Smooth muscle cell (in vitro differentiated cells): ENCODE data around the gene ITPRIPL1. TPM values are rescaled to one million over a fixed set of nuclear protein-coding genes. Genes with fewer than 3 reads are reported as not detected.

Experiments
- DNase-seq: peaks from one replicate; lab custom pipeline; 2025; ENCODE audit not compliant: unreplicated experiment; lab: John Stamatoyannopoulos, UW
- H2AFZ ChIP-seq: fragments of 200-600 bp; sonication (generic); 2 replicates; pipeline ENCODE4 v1.6.0; 2016; ENCODE audit warnings: antibody characterized with exemption, low read depth, mild to moderate bottlenecking
- H3F3A ChIP-seq: fragments of 200-600 bp; sonication (generic); 2 replicates; pipeline ENCODE4 v1.6.0; 2017; ENCODE audit warnings: antibody characterized with exemption, low read depth
- H3K27ac ChIP-seq: fragments of 200-600 bp; sonication (generic); 2 replicates; pipeline ENCODE4 v1.5.1; 2016; ENCODE audit warnings: low read depth, mild to moderate bottlenecking
- H3K27me3 ChIP-seq: fragments of 200-600 bp; sonication (generic); 2 replicates; pipeline ENCODE4 v1.6.1; 2016; ENCODE audit warnings: low read depth, mild to moderate bottlenecking
- H3K36me3 ChIP-seq: fragments of 200-600 bp; sonication (generic); 2 replicates; pipeline ENCODE4 v1.5.1; 2016; ENCODE audit warnings: low read depth
- H3K4me1 ChIP-seq: fragments of 200-600 bp; sonication (generic); 2 replicates; pipeline ENCODE4 v1.5.1; 2016; ENCODE audit warnings: low read depth
- H3K4me2 ChIP-seq: fragments of 200-600 bp; sonication (generic); 2 replicates; pipeline ENCODE4 v1.6.0; 2016; ENCODE audit warnings: mild to moderate bottlenecking
- H3K4me3 ChIP-seq: fragments of 200-600 bp; sonication (generic); 2 replicates; pipeline ENCODE4 v1.5.1; 2016; ENCODE audit warnings: mild to moderate bottlenecking
- H3K79me2 ChIP-seq: fragments of 200-600 bp; sonication (generic); 2 replicates; pipeline ENCODE4 v1.6.0; 2016; ENCODE audit warnings: low read depth, mild to moderate bottlenecking
- H3K9ac ChIP-seq: fragments of 200-600 bp; sonication (generic); 2 replicates; pipeline ENCODE4 v1.6.0; 2016; ENCODE audit warnings: low read depth
- H3K9me3 ChIP-seq: fragments of 200-600 bp; sonication (generic); replicated peaks from 2 replicates; pipeline ENCODE4 v1.5.1; 2016; ENCODE audit warnings: low read depth
- H4K20me1 ChIP-seq: fragments of 200-600 bp; sonication (generic); 2 replicates; pipeline ENCODE4 v1.6.0; 2016; ENCODE audit warnings: low read depth
- CTCF ChIP-seq: fragments of 200-600 bp; sonication (generic); IDR thresholded peaks from 2 replicates; pipeline ENCODE4 v1.5.1; 2017; ENCODE audit warnings: borderline replicate concordance, mild to moderate bottlenecking, antibody characterized with exemption; ENCODE audit not compliant: insufficient read depth, poor library complexity, severe bottlenecking
- WGBS: methylation state at CpG from one replicate; pipeline ENCODE4 v1.1.7; 2016; ENCODE audit warnings: low lambda C conversion rate; 5-methylcytosine and 5-hydroxymethylcytosine counted together
- polyA plus RNA-seq: library from polyadenylated mRNA; unstranded; fragments of >200 nt; fragmentation: Nextera tagmentation; extraction: Ambion mirVana; gene quantifications from 2 replicates; pipeline ENCODE4 v1.2.1, GENCODE V29; 2016
- total RNA-seq: library from RNA; depleted of rRNA; stranded (reverse); fragments of >200 nt; gene quantifications from 2 replicates; pipeline ENCODE4 v1.2.3, GENCODE V29; 2014

Gene ITPRIPL1
- total and polyA plus RNA-seq, 2 experiments from 2014 or later = 3.5 to 4.3 TPM

GRCh38 chr2:96336873-96337272, 11.8 kb downstream of the ITPRIPL1 start:
- no peak for TF ChIP-seq CTCF
- WGBS = 96% methylated on average over 3 of the region's 3 CpGs
- no peak for DNase-seq
- no peaks in the 10 kb centered on the region for H3K9me3 ChIP-seq
- no peaks in the 10 kb centered on the region for H4K20me1 ChIP-seq
- H3K27ac ChIP-seq = no peak overlapping the region
- peaks cover 13% of the 10 kb centered on the region for H3K4me1 ChIP-seq
- no peak overlapping the region for H3K9ac ChIP-seq
- H3K36me3 ChIP-seq = no peaks in the 10 kb centered on the region
- H2AFZ ChIP-seq = peak overlapping the region; percentile 94
- no peak overlapping the region for H3K4me3 ChIP-seq
- H3K79me2 ChIP-seq = peaks cover 26% of the 10 kb centered on the region
- no peaks in the 10 kb centered on the region for H3F3A ChIP-seq
- no peaks in the 10 kb centered on the region for H3K27me3 ChIP-seq
- H3K4me2 ChIP-seq = peak overlapping the region; percentile 89

GRCh38 chr2:96340493-96341414, 15.6 kb downstream of the ITPRIPL1 start:
- peaks cover 26% of the 10 kb centered on the region for H3K79me2 ChIP-seq
- H3K27ac ChIP-seq = no peak overlapping the region
- H3K9me3 ChIP-seq = no peaks in the 10 kb centered on the region
- no peak for DNase-seq
- no peaks in the 10 kb centered on the region for H3F3A ChIP-seq
- H4K20me1 ChIP-seq = no peaks in the 10 kb centered on the region
- no peaks in the 10 kb centered on the region for H3K36me3 ChIP-seq
- H2AFZ ChIP-seq = no peak overlapping the region
- H3K9ac ChIP-seq = no peak overlapping the region
- 73% methylated on average over 9 of the region's 9 CpGs for WGBS
- no peaks in the 10 kb centered on the region for H3K27me3 ChIP-seq
- H3K4me2 ChIP-seq = no peak overlapping the region
- no peak overlapping the region for H3K4me3 ChIP-seq
- TF ChIP-seq CTCF = no peak
- H3K4me1 ChIP-seq = peaks cover 9% of the 10 kb centered on the region

- TF ChIP-seq CTCF = no peak
- Histone ChIP-seq H3K4me2 (no peak overlapping the region), H3K79me2 (peaks cover 21% of the 10 kb centered on the region), H3K9me3 (no peaks in the 10 kb centered on the region), H3K9ac (no peak overlapping the region), H3K4me3 (no peak overlapping the region), H3F3A (no peaks in the 10 kb centered on the region), H3K36me3 (no peaks in the 10 kb centered on the region), H2AFZ (no peak overlapping the region), H4K20me1 (no peaks in the 10 kb centered on the region), H3K27ac (no peak overlapping the region), H3K27me3 (no peaks in the 10 kb centered on the region), H3K4me1 (peaks cover 3% of the 10 kb centered on the region)
- 97% methylated on average over 14 of the region's 14 CpGs for WGBS
- DNase-seq = no peak
Observed at GRCh38 chr2:96341641-96342040, 16.5 kb downstream of the ITPRIPL1 start.
